GM12891 (cell line): ENCODE results near the gene ASTL.
A peak's percentile ranks its signal among the peaks of the same experiment; 100 is the strongest.

Experiments used
- PAX5 ChIP-seq: IDR thresholded peaks from 2 replicates; pipeline ENCODE4 v1.6.1; 2011; ENCODE audit warnings: low read length, moderate library complexity, mild to moderate bottlenecking; ENCODE audit not compliant: insufficient read depth, severe bottlenecking
- POLR2A ChIP-seq: IDR thresholded peaks from 2 replicates; pipeline ENCODE4 v1.6.1; 2011; ENCODE audit warnings: low read depth, low read length, control low read depth
- POLR2AphosphoS5 ChIP-seq: IDR thresholded peaks from 2 replicates; pipeline ENCODE4 v1.6.1; 2011; ENCODE audit warnings: low read depth, low read length, control low read depth
- POU2F2 ChIP-seq: IDR thresholded peaks from 2 replicates; pipeline ENCODE4 v1.6.1; 2011; ENCODE audit warnings: low read depth, mild to moderate bottlenecking, control low read depth, low read length, moderate library complexity
- TAF1 ChIP-seq: IDR thresholded peaks from 2 replicates; pipeline ENCODE4 v1.6.1; 2011; ENCODE audit warnings: low read depth, low read length, control low read depth

GRCh38 chr2:96158554-96158940, 20.2 kb upstream of the ASTL start:
- TF ChIP-seq POU2F2 (no peak), POLR2A (0 out of 2 replicates have a peak, but pooled peaks have one; percentile 24), PAX5 (no peak), POLR2AphosphoS5 (no peak), TAF1 (no peak)
